Urinary bladder (tissue), 4 donors: ENCODE results near the gene MAGI3. TPM values are rescaled to one million over a fixed set of nuclear protein-coding genes. Genes with fewer than 3 reads are reported as not detected.

Experiments
- DNase-seq: peaks from one replicate; pipeline ENCODE4 v3.0.0-alpha.2; 2015; ENCODE audit errors: extremely low spot score
- H3K27ac ChIP-seq: one replicate; pipeline ENCODE4 v1.5.1; 2013; ENCODE audit warnings: low read depth, mild to moderate bottlenecking, moderate library complexity
- H3K36me3 ChIP-seq: one replicate; pipeline ENCODE4 v1.6.1; 2013; ENCODE audit warnings: mild to moderate bottlenecking, moderate library complexity; ENCODE audit not compliant: insufficient read depth
- H3K4me1 ChIP-seq: one replicate; pipeline ENCODE4 v1.6.1; 2013; ENCODE audit warnings: mild to moderate bottlenecking, moderate library complexity; ENCODE audit not compliant: insufficient read depth
- H3K4me3 ChIP-seq: one replicate; pipeline ENCODE4 v1.5.1; 2013; ENCODE audit warnings: low read depth, low read length
- WGBS: extraction: QIAGEN DNeasy Blood & Tissue Kit; methylation state at CpG from one replicate; pipeline ENCODE4 v1.1.7; 2013; 5-methylcytosine and 5-hydroxymethylcytosine counted together
- polyA plus RNA-seq: library from polyadenylated mRNA; stranded (reverse); fragments of 200-250 nt; gene quantifications from one replicate; pipeline ENCODE4 v1.2.3, GENCODE V29; 2013
- small RNA-seq: library from RNA; depleted of rRNA; stranded (forward); fragments of <200 nt; gene quantifications from one replicate; pipeline ENCODE3, GENCODE V24; 2014
- total RNA-seq: library from RNA; depleted of rRNA; stranded (reverse); fragments of >200 nt; gene quantifications from one replicate; pipeline ENCODE4 v1.2.3, GENCODE V29; 2014
- donor health status: healthy with polysubstance abuse.
- donor health status: healthy.

Gene MAGI3
- total and polyA plus RNA-seq, 2 donors = 6.1 to 34.7 TPM

- Histone ChIP-seq H3K4me1 (no peaks in the 10 kb centered on the region), H3K4me3 (no peak overlapping the region), H3K27ac (no peak overlapping the region), H3K36me3 (peaks cover 2% of the 10 kb centered on the region)
- WGBS = 98% methylated on average over 2 of the region's 2 CpGs
- DNase-seq = no peak
These were observed 330.7 kb downstream of the MAGI3 start for GRCh38 chr1:113721010-113721409.

GRCh38 chr1:113732802-113733201 is 342.5 kb downstream of the MAGI3 start:
- no peak overlapping the region for H3K4me3 ChIP-seq
- 91% methylated on average over 5 of the region's 5 CpGs for WGBS
- DNase-seq = no peak
- H3K27ac ChIP-seq = no peak overlapping the region
- H3K4me1 ChIP-seq = no peaks in the 10 kb centered on the region
- H3K36me3 ChIP-seq = no peaks in the 10 kb centered on the region

GRCh38 chr1:113734357-113735055 is 344.2 kb downstream of the MAGI3 start:
- H3K27ac ChIP-seq = no peak overlapping the region
- no peaks in the 10 kb centered on the region for H3K4me1 ChIP-seq
- 96% methylated on average over 2 of the region's 2 CpGs for WGBS
- H3K36me3 ChIP-seq = no peaks in the 10 kb centered on the region
- no peak overlapping the region for H3K4me3 ChIP-seq
- DNase-seq = no peak

Small RNA genes within 50 kb of the gene (small RNA-seq; reads per million reads assigned to genes)
- gene MTND5P20 = not detected
